GM13977 (cell line): ENCODE data around the gene ADAD2.

Experiments used
- DNase-seq: peaks from one replicate; pipeline ENCODE4 v3.0.0; 2012; ENCODE audit warnings: low spot score
- in situ Hi-C: fragments of 300-500 bp; cut with MboI; formaldehyde crosslinking; loops from one replicate; pipeline ENCODE4 v1.12.0; 2022; ENCODE audit warnings: low sequenced_read_pairs, low pct_unique_long_range_greater_than_20kb, mixed read lengths, inconsistent platforms; ENCODE audit not compliant: unreplicated experiment
- TF ChIP-seq, protein P1 (sequence below): IDR thresholded peaks from 2 replicates; pipeline ENCODE4 v1.5.1; 2012; ENCODE audit warnings: mild to moderate bottlenecking, control low read depth; ENCODE audit not compliant: insufficient read depth; ENCODE audit errors: extremely low read depth, missing control alignments

ADAD2 gene

DNA sequence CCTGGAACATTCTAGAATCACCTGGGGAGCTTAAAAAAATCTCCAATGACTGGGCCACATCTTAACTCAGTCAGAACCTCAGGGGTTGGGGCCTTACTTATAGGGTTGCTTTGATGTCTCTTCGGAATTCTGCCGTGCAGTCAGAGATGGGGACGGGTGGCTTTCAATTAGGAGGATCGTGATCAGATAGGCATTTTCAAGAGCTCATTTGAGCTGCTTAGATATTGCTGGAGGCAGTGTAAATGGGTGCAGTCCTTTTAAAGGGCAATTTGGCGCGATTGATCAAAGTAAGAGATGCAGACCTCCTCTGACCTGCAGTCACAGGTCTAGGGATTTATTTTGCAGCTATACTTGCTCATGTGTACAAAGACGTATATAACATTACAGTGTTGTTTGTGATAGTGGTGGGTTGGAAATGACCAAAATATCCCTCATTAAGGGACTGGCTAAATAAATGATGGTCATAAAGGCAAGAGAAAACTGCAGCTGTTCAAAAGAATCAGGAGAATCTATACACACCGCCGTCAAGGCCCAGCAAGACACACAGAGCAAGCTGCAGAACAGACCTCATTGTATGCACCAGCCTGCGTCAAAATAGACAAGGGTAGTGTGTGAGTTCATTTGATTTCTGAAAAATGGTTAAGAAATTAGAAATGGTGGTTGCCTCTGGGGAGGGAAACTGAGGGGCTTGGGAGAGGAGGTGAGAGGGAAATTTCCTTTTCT lies 55.2 kb downstream of the ADAD2 start:
- no peak for DNase-seq
- in situ Hi-C loops: no loop called here
- TF ChIP-seq, protein P1, sequence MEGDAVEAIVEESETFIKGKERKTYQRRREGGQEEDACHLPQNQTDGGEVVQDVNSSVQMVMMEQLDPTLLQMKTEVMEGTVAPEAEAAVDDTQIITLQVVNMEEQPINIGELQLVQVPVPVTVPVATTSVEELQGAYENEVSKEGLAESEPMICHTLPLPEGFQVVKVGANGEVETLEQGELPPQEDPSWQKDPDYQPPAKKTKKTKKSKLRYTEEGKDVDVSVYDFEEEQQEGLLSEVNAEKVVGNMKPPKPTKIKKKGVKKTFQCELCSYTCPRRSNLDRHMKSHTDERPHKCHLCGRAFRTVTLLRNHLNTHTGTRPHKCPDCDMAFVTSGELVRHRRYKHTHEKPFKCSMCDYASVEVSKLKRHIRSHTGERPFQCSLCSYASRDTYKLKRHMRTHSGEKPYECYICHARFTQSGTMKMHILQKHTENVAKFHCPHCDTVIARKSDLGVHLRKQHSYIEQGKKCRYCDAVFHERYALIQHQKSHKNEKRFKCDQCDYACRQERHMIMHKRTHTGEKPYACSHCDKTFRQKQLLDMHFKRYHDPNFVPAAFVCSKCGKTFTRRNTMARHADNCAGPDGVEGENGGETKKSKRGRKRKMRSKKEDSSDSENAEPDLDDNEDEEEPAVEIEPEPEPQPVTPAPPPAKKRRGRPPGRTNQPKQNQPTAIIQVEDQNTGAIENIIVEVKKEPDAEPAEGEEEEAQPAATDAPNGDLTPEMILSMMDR: no peak

DNA sequence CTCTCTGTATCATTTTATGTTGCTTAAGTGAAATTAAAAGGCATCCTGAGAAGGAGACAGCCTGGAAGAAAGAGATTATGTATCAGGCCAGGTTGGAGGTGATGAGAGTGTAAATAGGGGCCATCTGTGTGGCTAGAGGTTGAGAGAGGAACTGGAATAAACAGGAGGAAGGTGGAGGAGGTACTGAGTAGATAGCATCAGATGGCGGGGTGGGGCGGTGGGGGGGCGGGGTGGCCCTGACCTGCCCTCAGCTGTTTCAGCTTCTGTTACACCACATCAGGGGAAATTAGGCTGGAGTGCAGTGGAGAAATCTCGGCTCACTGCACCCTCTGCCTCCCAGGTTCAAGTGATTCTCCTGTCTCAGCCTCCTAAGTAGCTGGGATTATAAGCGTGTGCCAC lies 55.7 kb downstream of the ADAD2 start:
- TF ChIP-seq, protein P1: no peak
- no peak for DNase-seq
- in situ Hi-C loops: no loop called here
